ENCODE data around the gene PRIMPOL. TPM values are rescaled to one million over a fixed set of nuclear protein-coding genes. Genes with fewer than 3 reads are reported as not detected.
A peak's percentile ranks its signal among the peaks of the same experiment; 100 is the strongest.
"Not testable (repeated sequence)": the region's sequence is repeated elsewhere in the genome, so short reads cannot be mapped to it uniquely, and the experiment has no call there.

The PRIMPOL gene
- total RNA-seq, 1 experiment from 2014 or later: 20.1 TPM

- in situ Hi-C loops (cut with HindIII; ENCODE audit: low pct_unique_long_range_greater_than_20kb, low sequenced_read_pairs): no loop called here
- peak; percentile 91 for DNase-seq (ENCODE audit: low read depth, low spot score)
Observed at GRCh38 chr4:184728858-184729257, 79.3 kb downstream of the PRIMPOL start.

GRCh38 chr4:184729946-184730345 lies 80.4 kb downstream of the PRIMPOL start:
- in situ Hi-C loops (cut with HindIII; ENCODE audit: low pct_unique_long_range_greater_than_20kb, low sequenced_read_pairs): no loop called here
- peak; percentile 25 for DNase-seq (ENCODE audit: low read depth, low spot score)

- in situ Hi-C loops (cut with HindIII; ENCODE audit: low pct_unique_long_range_greater_than_20kb, low sequenced_read_pairs): no loop called here
- no peak for DNase-seq (ENCODE audit: low read depth, low spot score)
Observed at GRCh38 chr4:184731056-184731455, 81.5 kb downstream of the PRIMPOL start.

DNA sequence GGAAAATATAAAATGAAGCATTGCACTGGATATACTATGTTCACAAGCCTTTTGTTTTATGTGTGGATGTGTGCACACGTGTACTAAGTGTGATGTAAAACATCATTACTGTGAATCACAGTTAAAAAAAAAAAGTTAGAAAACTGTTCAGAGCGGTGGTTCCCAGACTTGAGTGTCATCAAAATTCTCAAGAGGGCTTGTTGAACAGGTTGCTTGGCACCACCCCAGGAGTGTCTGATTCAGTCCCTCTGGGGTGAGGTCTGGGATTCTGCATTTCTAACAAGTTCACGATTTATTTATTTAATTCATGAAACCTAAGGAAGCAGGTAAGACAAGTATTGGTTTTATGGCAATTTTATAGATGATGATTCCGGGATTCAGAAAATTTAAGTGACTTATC lies 82.6 kb downstream of the PRIMPOL start:
- in situ Hi-C loops (cut with HindIII; ENCODE audit: low pct_unique_long_range_greater_than_20kb, low sequenced_read_pairs): no loop called here
- no peak for DNase-seq (ENCODE audit: low read depth, low spot score)

- peak; percentile 99 for DNase-seq (ENCODE audit: low read depth, low spot score)
- in situ Hi-C loops (cut with HindIII; ENCODE audit: low pct_unique_long_range_greater_than_20kb, low sequenced_read_pairs): no loop called here
Observed at GRCh38 chr4:184733654-184734524, 84.4 kb downstream of the PRIMPOL start, which contains the start of gene CENPU. CENPU (minus strand) TSS chr4:184734096; CDS start chr4:184734062, 34 bp downstream.

GRCh38 chr4:184734758-184735157 lies 85.2 kb downstream of the PRIMPOL start:
- no peak for DNase-seq (ENCODE audit: low read depth, low spot score)
- in situ Hi-C loops (cut with HindIII; ENCODE audit: low pct_unique_long_range_greater_than_20kb, low sequenced_read_pairs): no loop called here

DNA sequence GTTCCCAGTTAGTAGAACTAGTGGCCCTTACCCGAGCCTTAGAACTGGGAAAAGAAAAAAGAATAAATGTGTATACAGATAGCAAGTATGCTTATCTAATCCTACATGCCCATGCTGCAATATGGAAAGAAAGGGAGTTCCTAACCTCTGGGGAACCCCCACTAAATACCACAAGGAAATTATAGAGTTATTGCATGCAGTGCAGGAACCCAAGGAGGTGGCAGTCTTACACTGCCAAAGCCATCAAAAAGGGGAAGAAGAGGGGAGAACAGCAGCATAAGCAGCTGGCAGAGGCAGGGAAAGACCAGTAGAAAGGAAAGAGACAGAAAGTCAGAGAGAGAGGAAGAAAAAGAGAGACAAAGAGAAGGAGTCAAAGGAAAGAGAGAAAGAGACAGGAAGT lies 90.0 kb downstream of the PRIMPOL start:
- in situ Hi-C loops (cut with HindIII; ENCODE audit: low pct_unique_long_range_greater_than_20kb, low sequenced_read_pairs); DNase-seq (ENCODE audit: low read depth, low spot score): not testable (repeated sequence)

GRCh38 chr4:184740980-184741391 lies 91.4 kb downstream of the PRIMPOL start:
- in situ Hi-C loops (cut with HindIII; ENCODE audit: low pct_unique_long_range_greater_than_20kb, low sequenced_read_pairs): no loop called here
- no peak for DNase-seq (ENCODE audit: low read depth, low spot score)

DNA sequence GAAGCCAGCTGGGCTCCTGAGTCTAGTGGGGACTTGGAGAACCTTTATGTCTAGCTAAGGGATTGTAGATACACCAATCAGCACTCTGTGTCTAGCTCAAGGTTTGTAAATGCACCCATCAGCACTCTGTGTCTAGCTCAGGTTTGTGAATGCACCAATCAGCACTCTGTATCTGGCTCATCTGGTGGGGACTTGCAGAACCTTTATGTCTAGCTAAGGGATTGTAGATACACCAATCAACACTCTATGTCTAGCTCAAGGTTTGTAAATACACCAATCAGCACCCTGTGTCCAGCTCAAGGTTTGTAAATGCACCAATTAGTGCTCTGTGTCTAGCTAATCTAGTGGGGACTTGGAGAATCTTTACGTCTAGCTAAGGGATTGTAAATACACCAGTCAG lies 92.1 kb downstream of the PRIMPOL start:
- in situ Hi-C loops (cut with HindIII; ENCODE audit: low pct_unique_long_range_greater_than_20kb, low sequenced_read_pairs); DNase-seq (ENCODE audit: low read depth, low spot score): not testable (repeated sequence)

- no peak for DNase-seq (ENCODE audit: low read depth, low spot score)
- in situ Hi-C loops (cut with HindIII; ENCODE audit: low pct_unique_long_range_greater_than_20kb, low sequenced_read_pairs): no loop called here
Observed at GRCh38 chr4:184743650-184744049, 94.1 kb downstream of the PRIMPOL start.

DNA sequence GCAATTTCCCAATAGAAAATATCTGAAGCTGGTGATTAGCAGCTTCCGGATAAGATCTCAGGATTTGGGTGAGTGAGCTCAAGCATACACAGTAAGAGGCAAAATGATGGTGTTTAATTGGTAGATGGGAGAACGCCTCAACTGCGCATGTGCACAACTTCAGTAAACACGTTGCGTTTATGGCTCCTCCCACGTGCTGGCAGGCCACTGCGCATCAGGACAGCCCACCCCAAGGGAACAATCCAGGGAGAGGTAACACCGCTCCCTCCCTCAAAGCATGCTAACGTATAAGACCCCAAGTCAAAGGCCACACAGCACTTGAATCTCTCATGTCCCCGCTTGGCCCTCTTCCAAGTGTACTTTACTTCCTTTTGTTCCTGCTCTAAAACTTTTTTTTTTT lies 94.7 kb downstream of the PRIMPOL start:
- DNase-seq (ENCODE audit: low read depth, low spot score): no peak
- in situ Hi-C loops (cut with HindIII; ENCODE audit: low pct_unique_long_range_greater_than_20kb, low sequenced_read_pairs): no loop called here

Other genes with a start within 250 kb of the PRIMPOL start
- gene IRF2, start 175.2 kb upstream of the PRIMPOL start, total RNA-seq (2014; rRNA removed; shearing (Covaris generic)): 37.0 and 38.1 TPM in 2 replicates
- gene CASP3, start 291 bp upstream of the PRIMPOL start, total RNA-seq (2014; rRNA removed; shearing (Covaris generic)): 33.1 and 38.4 TPM in 2 replicates
- 58.8 and 70.7 TPM in 2 replicates for gene CENPU, start 84.4 kb downstream of the PRIMPOL start, total RNA-seq (2014; rRNA removed; shearing (Covaris generic))
- gene ACSL1, start 176.2 kb downstream of the PRIMPOL start, total RNA-seq (2014; rRNA removed; shearing (Covaris generic)): 123 and 126 TPM in 2 replicates